ENCODE results near the gene CRACDL.

Gene CRACDL

GRCh38 chr2:98926601-98927000 is 9.4 kb downstream of the CRACDL start:
- no peak for DNase-seq (ENCODE audit: insufficient read length, low spot score)
- peak; percentile 9 for FAIRE-seq

GRCh38 chr2:98924910-98925309 is 11.1 kb downstream of the CRACDL start:
- FAIRE-seq = peak; percentile 9
- no peak for DNase-seq (ENCODE audit: insufficient read length, low spot score)

GRCh38 chr2:98924038-98924830 is 11.8 kb downstream of the CRACDL start:
- no peak for FAIRE-seq

GRCh38 chr2:98923244-98923940 is 12.6 kb downstream of the CRACDL start:
- no peak for FAIRE-seq
- no peak for DNase-seq (ENCODE audit: insufficient read length, low spot score)

More at GRCh38 chr2:98924038-98924830, 11.8 kb downstream of the CRACDL start:
- DNase-seq (ENCODE audit: insufficient read length, low spot score) = no peak

- no peak for FAIRE-seq
- no peak for DNase-seq (ENCODE audit: insufficient read length, low spot score)
Measured at GRCh38 chr2:98921062-98921461, 15.0 kb downstream of the CRACDL start.

- DNase-seq (ENCODE audit: insufficient read length, low spot score) = peak; percentile 83
- peak; percentile 76 for FAIRE-seq
Measured at GRCh38 chr2:98917031-98917471, 19.0 kb downstream of the CRACDL start.

GRCh38 chr2:98915751-98916358 is 20.2 kb downstream of the CRACDL start:
- FAIRE-seq = peak; percentile 38
- DNase-seq (ENCODE audit: insufficient read length, low spot score) = no peak

GRCh38 chr2:98914713-98915580 is 21.1 kb downstream of the CRACDL start:
- DNase-seq (ENCODE audit: insufficient read length, low spot score) (no peak), FAIRE-seq (no peak)

- DNase-seq (ENCODE audit: insufficient read length, low spot score) (no peak), FAIRE-seq (no peak)
Measured at GRCh38 chr2:98913916-98914712, 21.9 kb downstream of the CRACDL start.

- peak; percentile 42 for FAIRE-seq
- DNase-seq (ENCODE audit: insufficient read length, low spot score) = no peak
Measured at GRCh38 chr2:98912957-98913915, 22.8 kb downstream of the CRACDL start.

- DNase-seq (ENCODE audit: insufficient read length, low spot score) = peak; percentile 90
- FAIRE-seq = peak; percentile 97
Measured at GRCh38 chr2:98912221-98912851, 23.7 kb downstream of the CRACDL start.

GRCh38 chr2:98911376-98912154 is 24.5 kb downstream of the CRACDL start:
- DNase-seq (ENCODE audit: insufficient read length, low spot score) (no peak), FAIRE-seq (peak; percentile 46)

GRCh38 chr2:98911126-98911375 is 25.0 kb downstream of the CRACDL start:
- FAIRE-seq = no peak
- no peak for DNase-seq (ENCODE audit: insufficient read length, low spot score)

- DNase-seq (ENCODE audit: insufficient read length, low spot score) = no peak
- FAIRE-seq = no peak
Measured at GRCh38 chr2:98910349-98911125, 25.5 kb downstream of the CRACDL start.

GRCh38 chr2:98909317-98910211 is 26.5 kb downstream of the CRACDL start:
- FAIRE-seq = peak; percentile 97
- DNase-seq (ENCODE audit: insufficient read length, low spot score) = peak; percentile 83

GRCh38 chr2:98908931-98909316 is 27.1 kb downstream of the CRACDL start:
- no peak for DNase-seq (ENCODE audit: insufficient read length, low spot score)
- FAIRE-seq = no peak

Measured in HTR-8/SVneo (cell line).